DMS79 (cell line): ENCODE data around the gene MRC1.

Experiments
- DNase-seq: peaks from one replicate; lab custom pipeline; 2025; lab: John Stamatoyannopoulos, UW

MRC1 gene

DNA sequence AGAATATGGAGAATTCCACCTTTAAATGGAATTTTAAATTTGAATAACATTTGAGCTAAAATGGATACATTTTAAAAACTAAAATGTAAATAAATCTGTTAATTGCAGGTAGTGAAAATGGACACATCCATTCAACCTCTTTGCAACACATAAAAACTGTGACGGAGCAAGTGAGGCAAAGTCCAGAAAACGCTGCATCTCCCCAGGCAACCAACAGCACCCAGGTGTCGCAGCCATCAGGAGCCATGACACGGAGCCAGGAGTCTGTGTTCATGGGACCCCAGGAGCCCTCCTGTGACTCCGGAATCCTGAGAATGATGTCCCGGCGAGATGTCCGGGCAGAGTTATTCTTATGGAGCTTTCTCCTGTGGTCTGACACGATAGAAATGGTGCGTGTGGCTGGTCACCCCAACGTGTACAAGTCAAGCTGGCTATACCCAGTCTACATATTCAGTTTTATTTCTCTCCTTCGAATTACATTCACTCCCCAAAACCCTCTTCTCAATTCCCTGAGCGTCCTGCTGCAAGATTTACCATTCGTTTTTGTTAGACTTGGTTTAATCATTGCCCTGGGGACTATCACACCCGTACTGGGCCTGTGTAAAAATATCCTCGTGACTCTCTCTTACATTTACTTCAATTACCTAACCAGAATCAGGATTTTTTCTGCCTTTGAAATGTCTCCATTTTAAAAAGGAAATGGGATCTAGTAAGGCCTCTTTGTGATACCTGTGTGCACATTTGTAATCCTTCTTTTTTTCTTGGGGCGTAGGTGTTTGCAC lies 13.1 kb upstream of the MRC1 start:
- no peak for DNase-seq

DNA sequence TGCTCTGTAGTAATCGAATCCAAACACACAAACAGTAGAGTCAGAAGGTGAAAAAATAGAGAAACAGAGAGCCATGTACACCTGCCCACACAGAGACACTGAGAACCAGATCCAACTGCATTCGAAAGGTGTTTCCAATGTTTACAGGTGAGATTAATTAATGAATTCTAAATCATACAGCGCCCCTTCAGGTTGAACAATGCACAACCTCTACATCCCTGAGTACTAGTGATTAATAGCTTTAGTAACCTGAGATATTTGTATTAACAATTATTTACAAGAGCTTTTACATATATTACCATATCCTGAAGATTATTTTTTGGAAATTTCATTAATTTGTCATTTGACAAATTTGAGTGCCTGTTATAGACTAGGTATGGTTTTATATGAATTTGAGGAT lies 7.6 kb upstream of the MRC1 start:
- no peak for DNase-seq

DNA sequence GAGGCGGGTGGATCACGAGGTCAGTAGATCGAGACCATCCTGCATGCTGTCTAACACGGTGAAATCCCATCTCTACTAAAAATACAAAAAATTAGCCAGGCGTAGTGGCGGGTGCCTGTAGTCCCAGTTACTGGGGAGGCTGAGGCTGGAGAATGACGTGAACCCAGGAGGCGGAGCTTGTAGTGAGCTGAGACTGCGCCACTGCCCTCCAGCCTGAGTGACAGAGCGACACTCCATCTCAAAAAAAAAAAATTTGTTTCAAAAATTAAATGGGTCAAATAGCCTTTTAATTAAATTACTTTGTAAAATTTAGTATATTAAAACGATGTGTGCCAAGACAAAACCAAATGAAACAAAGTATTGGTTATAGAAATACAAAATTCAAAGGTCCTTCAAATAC lies 6.8 kb upstream of the MRC1 start:
- no peak for DNase-seq

DNA sequence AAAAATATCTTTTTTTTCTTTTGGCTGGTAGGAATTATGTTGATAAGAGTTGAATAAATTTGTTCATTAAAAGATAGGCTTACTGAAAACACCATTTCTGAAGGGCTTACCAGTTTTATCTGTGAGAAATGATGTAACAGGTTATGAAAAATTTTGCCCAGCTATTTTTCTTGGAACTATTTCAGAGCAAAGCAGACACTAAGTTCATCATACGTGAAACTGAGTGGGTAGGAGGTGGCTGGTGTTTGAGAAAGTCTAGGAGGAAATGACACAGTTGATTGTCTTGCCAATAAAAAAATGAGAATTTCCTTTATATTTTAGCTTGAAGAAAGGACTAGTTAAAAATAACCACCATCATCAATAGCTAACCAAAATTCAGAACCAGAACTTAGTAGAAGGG lies 6.2 kb upstream of the MRC1 start:
- no peak for DNase-seq

DNA sequence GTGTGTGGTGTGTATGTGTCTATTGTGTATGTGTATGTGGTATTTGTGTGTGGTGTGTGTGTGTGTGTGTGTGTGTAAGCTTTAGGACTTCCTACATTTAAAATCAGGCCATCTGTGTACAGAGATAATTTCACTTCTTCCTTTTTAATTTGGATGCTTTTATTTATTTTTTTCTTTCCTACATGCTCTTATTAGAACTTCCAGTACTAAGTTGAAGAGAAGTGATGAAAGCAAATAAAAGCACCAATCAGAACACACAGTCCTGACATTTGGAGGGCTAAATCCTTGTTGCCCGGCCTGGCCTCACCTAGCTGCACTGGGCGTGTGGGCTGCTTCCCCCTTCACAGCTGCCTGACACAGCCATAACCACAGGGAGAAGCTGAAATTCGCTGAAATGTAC lies 3.8 kb upstream of the MRC1 start:
- DNase-seq: no peak

DNA sequence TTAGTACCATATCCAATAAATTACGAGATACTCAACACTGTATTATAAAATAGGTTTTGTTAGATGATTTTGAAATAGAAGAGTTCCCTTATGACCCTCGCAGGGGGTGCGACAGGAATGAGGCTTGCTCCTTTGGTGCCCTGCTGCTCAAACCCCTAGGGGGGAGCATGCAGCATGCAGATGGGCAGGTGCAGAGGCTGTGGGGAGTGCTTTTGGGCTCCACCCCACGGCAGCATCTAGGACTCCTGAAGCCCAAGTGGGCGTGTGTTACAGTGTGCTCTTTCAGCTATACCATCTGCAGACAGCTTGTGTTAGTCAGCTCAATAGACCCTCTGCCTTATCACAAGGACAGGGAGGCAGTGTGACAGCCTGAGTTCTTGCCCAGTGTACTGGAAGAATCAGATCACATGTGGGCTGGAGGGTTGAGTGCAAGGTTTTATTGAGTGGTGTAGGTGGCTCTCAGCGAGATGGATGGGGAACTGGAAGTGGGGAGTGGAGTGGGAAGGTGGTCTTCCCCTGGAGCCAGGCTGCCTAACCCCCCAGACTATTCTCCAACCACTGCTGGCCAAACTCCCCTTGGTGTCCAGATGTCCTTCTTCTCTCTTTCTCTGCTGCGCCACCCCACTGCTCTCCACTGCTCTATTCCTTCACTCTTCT lies 3.1 kb upstream of the MRC1 start:
- DNase-seq: no peak

DNA sequence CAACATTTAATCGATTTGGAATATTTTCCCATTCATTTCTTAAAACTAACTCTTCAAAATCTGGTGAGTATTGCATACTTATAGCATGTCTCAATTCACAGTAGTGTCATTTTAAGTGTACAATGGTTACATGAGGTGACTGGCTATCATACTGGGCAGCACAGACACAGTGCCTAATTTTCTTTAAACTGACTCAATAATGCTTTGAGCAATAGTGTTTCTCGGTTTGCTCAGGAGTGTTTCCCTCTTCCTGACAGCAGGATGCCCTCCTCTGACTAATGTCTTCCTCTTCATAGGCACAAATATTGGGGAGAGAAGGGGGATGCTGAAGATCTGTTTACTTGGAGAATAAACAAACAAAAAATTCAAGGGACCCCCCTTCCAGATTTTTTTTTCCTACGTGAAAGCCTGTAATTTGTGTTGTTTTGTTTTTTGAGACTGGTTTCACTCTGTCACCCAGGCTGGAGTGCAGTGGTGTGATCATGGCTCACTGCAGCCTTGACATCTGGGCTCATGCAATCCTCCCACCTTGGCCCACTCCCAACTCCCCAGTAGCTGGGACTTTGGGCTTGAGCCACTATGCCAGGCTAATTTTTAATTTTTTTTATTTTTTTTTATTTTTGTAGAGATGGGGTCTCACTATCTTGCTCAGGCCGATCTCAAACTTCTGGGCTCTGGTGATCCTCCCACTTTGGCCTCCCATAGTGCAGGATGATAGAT lies 2.2 kb downstream of the MRC1 start:
- DNase-seq: no peak

DNA sequence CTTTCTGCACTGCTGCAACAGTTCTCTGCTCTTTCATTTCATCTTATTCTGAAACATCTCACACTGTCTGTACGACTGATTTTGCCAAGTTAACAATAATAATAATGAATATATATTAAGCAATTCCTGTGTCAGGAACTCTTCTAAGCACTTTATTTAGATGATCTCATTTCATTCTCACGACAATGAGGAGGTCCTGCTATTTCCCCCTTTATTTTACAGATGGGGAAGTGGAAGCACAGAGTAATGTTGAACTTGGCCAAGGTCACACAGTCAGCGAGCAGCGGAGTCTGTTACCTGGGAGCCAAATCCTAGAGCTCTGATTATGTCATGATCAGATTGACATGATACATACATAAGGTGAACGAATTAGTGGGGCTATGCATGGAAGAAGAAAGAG lies 5.8 kb downstream of the MRC1 start:
- no peak for DNase-seq

DNA sequence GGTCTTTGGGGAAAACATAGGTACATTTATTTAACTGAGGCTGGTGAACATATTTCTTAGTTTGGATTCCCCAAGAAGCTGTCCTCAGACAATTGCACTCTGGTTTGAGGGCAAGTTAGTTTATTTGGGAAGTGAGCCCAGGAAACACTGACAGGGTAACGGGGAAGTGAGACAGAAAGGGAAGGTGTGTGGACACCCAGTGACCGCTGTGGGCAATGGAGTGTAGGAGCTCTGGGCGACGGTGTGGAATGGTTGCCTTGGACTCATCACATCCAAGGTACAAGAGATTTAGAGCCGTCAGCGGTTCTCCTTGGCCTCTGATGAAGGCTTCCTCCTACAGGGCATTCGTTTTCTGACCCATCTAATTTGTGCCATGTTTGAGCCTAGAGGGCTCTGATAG lies 7.1 kb downstream of the MRC1 start:
- no peak for DNase-seq

DNA sequence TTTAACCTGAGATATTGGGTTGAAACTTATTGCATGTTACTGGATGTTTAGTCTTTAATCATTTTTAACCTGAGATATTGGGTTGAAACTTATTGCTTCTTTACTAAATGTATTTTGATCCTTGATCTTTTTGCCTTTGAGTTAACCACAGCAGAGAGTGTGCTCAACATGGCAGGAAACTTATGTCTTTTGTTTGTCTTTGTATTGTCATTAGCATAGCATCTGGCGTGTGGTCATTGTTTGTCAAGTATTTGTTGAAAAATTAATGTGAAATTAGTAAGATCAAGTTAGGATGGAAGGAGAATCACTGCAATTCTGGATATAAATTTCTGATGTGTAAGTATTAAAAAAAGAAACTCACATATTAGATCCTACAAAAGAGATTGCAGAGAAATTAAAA lies 8.2 kb downstream of the MRC1 start:
- no peak for DNase-seq

DNA sequence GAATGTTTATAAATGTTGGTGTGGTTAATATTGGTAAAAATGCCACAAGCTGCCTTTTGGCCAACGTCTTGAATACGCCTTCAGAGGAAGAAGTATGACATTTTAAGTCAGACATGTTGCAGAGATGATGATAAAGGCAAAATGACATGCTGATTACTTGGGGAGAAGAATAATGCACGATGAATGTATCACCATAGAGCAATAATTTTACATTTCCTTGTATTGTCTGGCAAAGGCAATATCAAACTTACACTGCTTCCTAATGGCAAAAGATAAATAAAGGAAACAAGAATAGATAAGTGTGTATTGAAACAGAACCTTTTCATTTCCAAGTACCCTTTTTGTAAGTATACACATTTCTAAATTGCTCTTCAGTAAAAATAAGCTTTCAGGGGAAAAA lies 8.6 kb downstream of the MRC1 start:
- DNase-seq: no peak

DNA sequence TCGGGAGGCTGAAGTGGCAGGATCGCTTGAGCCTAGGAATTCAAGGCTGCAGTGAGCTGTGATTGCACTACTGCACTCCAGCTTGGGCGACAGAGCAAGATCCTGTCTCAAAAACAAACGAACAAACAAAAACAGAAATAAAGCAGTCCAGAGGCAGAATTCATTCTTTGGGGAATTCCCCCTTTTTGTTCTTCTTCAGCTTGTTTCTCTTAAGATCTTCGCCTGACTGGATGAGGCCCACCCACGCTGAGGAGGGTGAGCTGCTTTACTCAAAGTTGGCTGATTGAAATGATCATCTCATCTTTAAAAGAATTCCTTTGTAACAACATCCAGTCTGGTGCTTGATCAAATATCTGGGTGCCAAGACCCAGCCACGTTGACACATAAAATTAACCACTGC lies 10.7 kb downstream of the MRC1 start:
- DNase-seq: no peak

DNA sequence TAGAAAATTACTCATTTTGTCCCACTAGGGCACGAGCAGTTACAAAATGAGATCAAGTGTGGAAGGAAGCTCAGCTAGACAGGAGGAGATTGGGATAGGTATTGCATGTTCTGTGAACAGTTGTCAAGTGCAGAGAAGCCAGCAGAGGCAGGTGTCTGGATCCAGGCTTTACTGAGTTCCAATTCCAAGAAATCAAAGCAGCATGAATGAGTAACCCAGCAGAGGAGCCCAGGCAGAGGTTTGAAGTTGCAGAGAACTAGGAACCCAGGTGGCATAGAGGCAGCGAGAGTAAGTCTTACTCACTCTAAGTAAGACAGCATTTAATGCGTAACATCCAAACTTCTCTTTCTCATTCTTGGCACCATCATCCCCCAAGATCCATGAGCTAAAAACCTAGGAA lies 11.8 kb downstream of the MRC1 start:
- no peak for DNase-seq

DNA sequence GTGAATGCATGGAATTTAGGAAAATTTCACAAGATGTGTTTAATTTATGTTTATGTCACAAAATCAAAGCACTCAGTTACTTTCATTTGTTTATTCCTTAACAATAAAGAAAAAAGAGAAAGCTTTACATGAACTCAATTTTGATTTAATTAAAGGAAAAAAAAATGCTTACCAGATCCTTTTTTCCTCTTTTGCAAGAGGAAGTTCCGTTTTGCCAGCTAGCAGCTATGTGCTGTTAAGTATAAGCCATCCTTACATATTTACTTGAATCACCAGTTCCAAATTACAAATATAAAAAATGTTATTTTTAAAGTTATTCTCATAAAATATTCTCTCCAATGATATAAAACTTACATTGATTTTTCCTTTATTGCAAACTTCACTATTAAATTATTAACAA lies 12.7 kb downstream of the MRC1 start:
- no peak for DNase-seq

DNA sequence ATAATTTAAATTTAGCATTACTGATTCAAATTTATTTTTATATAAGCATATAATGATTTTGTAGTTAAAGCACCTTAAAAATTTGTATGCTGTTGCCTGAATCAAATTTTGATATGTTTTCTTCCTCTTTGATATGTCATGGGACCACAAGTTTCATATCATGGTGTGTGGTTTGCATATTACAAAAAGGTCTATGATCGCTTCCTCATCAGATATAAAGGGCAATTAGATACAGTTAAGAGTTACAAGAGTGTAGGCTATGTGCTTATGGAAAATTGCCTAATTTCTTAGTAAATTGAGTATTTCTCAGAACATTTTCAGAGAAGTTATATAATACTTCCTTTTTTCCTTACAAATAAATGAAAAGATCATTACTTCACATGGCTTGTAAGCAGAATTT lies 22.2 kb downstream of the MRC1 start:
- no peak for DNase-seq

DNA sequence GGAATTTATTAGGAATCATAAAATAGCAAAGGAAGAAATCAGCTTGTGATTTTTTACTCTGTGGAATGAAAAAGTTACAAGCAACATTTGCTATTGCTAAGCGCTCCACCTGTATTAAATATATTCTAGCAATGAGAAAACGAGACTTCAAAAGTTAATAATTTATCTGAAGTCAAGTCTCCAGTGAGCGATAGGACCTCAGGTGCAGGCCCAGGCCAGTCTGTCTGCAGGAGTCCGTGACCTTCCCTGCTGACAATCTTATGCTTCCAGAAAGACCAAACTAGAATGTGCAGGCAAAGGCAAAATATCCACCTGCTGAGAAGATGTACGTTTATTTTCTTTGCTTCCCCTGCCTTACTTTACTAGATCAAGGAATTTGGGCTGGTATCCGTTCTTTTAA lies 22.7 kb downstream of the MRC1 start:
- no peak for DNase-seq

DNA sequence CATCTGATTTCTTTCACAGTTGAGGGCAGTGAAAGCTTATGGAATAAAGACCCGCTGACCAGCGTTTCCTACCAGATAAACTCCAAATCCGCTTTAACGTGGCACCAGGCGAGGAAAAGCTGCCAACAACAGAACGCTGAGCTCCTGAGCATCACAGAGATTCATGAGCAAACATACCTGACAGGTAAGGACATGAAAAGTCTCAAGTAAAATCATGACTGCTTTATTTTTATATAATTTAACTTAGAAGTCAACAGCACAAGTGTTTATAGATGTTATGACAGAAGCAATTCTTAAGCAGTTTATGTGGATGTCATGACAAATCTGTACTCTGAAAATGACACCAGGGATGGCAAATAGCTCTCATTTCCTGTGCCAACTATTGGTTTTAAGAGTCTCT lies 24.5 kb downstream of the MRC1 start:
- no peak for DNase-seq

DNA sequence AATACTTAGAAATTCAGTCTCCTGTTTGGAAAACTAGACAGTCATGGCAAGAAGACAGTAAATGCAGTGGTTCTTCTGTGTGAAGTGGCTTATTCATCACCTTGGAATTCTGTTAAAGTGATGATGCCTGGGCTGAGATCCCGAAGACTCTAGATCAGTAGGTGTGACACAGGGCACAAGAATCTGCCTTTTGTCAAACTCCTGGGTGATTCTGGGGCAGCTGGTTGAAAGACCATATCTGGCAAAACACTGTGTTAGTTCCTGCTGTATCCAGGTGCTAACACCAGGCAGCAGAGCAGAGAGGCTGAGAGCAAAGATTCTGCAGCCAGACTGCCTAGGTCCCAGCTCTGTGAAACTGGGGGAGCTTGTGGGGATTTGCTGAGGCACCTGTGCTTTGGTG lies 26.5 kb downstream of the MRC1 start:
- DNase-seq: no peak

DNA sequence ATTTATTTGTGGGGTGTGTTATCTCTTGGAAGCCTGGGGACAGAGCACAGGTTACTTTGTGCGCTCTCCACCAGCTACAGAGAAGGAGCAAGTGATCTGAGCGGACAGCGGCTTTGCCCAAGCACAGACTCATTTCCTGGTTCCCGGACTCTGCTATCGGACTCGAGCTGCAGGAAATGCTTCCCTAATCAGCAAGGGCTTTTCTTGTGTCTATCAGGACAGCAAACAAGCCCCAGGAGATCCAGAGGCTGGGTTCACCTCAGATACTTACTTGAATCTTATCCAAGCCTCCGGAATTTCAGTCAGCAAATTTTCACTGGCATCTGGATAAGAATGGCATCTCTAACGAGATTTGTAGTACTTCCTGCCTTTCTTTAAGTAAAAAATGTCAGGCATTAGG lies 27.8 kb downstream of the MRC1 start:
- DNase-seq: no peak

DNA sequence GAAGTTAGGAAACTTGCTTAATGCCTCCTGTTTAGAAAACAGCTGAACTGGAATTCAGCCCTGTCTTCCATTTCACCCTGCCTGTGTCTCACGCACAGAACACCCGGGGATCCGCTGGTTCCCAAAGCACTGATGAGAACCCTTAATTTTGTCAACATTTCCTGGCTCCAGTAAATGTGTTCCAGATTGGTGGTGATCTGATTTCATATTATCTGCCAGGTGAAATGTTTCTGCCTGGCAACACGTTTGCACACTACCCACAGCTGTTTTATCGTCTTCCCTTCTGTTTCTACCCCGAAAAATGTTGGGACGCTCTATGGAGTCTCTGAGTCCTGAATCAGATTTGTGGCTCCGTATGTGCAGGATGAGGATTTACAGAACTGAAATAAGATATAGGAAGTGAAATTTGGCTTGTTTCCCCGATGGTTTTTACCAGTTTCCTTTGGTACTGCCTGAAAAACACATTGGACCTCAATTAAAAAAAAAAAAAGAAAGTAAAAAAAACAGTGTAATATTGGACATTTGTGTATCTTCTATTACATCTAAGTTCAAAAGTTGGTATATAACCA lies 29.0 kb downstream of the MRC1 start:
- no peak for DNase-seq

DNA sequence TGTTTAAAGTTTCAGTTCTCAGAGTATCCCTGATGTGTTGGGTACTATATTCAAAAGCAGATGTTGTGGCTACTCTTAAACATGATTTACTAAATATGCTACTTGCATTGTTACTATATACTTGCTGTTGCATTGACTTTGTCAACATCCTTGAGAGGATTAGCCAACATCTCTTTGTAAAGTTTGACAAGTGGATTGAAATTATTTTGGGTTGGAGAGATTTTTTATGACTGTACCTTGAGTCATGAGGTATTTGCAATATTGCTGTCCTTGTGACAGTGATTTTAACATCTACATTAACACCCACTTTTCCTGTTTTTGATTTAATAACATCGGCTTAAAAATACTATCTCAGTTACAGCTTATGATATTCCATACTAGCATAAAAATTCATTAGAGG lies 31.9 kb downstream of the MRC1 start:
- DNase-seq: no peak

DNA sequence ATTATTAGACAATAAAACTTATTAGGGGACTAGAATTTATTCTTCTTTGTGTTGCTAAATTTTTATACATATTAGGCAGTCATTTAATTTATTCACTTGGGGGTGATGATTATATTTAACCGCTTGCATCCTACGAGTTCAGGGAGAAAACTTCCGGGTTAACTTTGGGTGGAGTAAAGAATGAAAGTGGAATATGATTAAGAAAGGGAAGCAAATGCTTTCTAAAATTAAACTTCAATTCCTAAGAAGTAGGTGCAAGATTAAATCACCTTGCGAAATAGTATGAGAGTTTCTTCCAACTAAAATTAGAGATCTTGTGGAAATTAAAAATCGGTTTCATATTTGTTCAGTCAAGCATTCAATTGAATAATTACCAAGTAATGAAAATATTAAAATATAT lies 33.5 kb downstream of the MRC1 start:
- no peak for DNase-seq
